Smooth muscle cell (in vitro differentiated cells): ENCODE data around the gene DNAJB8. TPM values are rescaled to one million over a fixed set of nuclear protein-coding genes. Genes with fewer than 3 reads are reported as not detected.

Source experiments
- DNase-seq: peaks from one replicate; lab custom pipeline; 2025; ENCODE audit not compliant: unreplicated experiment; lab: John Stamatoyannopoulos, UW
- H2AFZ ChIP-seq: fragments of 200-600 bp; sonication (generic); 2 replicates; pipeline ENCODE4 v1.6.0; 2016; ENCODE audit warnings: antibody characterized with exemption, low read depth, mild to moderate bottlenecking
- H3F3A ChIP-seq: fragments of 200-600 bp; sonication (generic); 2 replicates; pipeline ENCODE4 v1.6.0; 2017; ENCODE audit warnings: antibody characterized with exemption, low read depth
- H3K27ac ChIP-seq: fragments of 200-600 bp; sonication (generic); 2 replicates; pipeline ENCODE4 v1.5.1; 2016; ENCODE audit warnings: low read depth, mild to moderate bottlenecking
- H3K27me3 ChIP-seq: fragments of 200-600 bp; sonication (generic); 2 replicates; pipeline ENCODE4 v1.6.1; 2016; ENCODE audit warnings: low read depth, mild to moderate bottlenecking
- H3K36me3 ChIP-seq: fragments of 200-600 bp; sonication (generic); 2 replicates; pipeline ENCODE4 v1.5.1; 2016; ENCODE audit warnings: low read depth
- H3K4me1 ChIP-seq: fragments of 200-600 bp; sonication (generic); 2 replicates; pipeline ENCODE4 v1.5.1; 2016; ENCODE audit warnings: low read depth
- H3K4me2 ChIP-seq: fragments of 200-600 bp; sonication (generic); 2 replicates; pipeline ENCODE4 v1.6.0; 2016; ENCODE audit warnings: mild to moderate bottlenecking
- H3K4me3 ChIP-seq: fragments of 200-600 bp; sonication (generic); 2 replicates; pipeline ENCODE4 v1.5.1; 2016; ENCODE audit warnings: mild to moderate bottlenecking
- H3K79me2 ChIP-seq: fragments of 200-600 bp; sonication (generic); 2 replicates; pipeline ENCODE4 v1.6.0; 2016; ENCODE audit warnings: low read depth, mild to moderate bottlenecking
- H3K9ac ChIP-seq: fragments of 200-600 bp; sonication (generic); 2 replicates; pipeline ENCODE4 v1.6.0; 2016; ENCODE audit warnings: low read depth
- H3K9me3 ChIP-seq: fragments of 200-600 bp; sonication (generic); replicated peaks from 2 replicates; pipeline ENCODE4 v1.5.1; 2016; ENCODE audit warnings: low read depth
- H4K20me1 ChIP-seq: fragments of 200-600 bp; sonication (generic); 2 replicates; pipeline ENCODE4 v1.6.0; 2016; ENCODE audit warnings: low read depth
- WGBS: methylation state at CpG from one replicate; pipeline ENCODE4 v1.1.7; 2016; ENCODE audit warnings: low lambda C conversion rate; 5-methylcytosine and 5-hydroxymethylcytosine counted together
- polyA plus RNA-seq: library from polyadenylated mRNA; unstranded; fragments of >200 nt; fragmentation: Nextera tagmentation; extraction: Ambion mirVana; gene quantifications from 2 replicates; pipeline ENCODE4 v1.2.1, GENCODE V29; 2016
- total RNA-seq: library from RNA; depleted of rRNA; stranded (reverse); fragments of >200 nt; gene quantifications from 2 replicates; pipeline ENCODE4 v1.2.3, GENCODE V29; 2014
- TF ChIP-seq, protein P1 (sequence below): fragments of 200-600 bp; sonication (generic); IDR thresholded peaks from 2 replicates; pipeline ENCODE4 v1.5.1; 2017; ENCODE audit warnings: borderline replicate concordance, mild to moderate bottlenecking, antibody characterized with exemption; ENCODE audit not compliant: insufficient read depth, poor library complexity, severe bottlenecking

DNAJB8 gene
- total and polyA plus RNA-seq, 2 experiments from 2014 or later = not detected

DNA sequence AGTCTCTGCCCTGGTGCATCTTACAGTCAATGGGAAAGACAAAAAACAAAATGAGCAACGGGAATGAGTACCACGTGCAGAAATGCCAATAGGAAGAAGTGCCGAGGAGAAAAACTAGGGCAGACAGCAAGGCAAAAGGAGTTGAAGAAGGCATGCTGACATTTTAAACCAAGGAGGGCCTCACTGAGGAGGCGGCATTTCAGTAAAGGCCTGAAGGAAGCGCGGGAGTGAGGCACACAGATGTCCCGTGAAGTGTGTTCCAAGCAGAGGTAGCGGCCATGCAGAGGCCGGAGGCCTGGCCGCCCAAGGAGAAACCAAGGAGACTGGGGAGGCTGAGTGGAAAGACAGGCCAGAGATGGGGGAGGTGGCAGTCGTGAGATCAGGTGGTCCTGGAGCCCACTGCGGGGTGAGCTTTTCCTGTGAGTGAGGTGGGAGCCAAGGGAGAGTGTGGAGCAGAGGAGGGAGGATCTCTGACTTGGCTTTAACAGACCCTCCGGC lies 34.8 kb downstream of the DNAJB8 start:
- peaks cover 4% of the 10 kb centered on the region for H3K4me1 ChIP-seq
- no peak overlapping the region for H3K4me3 ChIP-seq
- peak overlapping the region; percentile 90 for H3K4me2 ChIP-seq
- TF ChIP-seq, protein P1, sequence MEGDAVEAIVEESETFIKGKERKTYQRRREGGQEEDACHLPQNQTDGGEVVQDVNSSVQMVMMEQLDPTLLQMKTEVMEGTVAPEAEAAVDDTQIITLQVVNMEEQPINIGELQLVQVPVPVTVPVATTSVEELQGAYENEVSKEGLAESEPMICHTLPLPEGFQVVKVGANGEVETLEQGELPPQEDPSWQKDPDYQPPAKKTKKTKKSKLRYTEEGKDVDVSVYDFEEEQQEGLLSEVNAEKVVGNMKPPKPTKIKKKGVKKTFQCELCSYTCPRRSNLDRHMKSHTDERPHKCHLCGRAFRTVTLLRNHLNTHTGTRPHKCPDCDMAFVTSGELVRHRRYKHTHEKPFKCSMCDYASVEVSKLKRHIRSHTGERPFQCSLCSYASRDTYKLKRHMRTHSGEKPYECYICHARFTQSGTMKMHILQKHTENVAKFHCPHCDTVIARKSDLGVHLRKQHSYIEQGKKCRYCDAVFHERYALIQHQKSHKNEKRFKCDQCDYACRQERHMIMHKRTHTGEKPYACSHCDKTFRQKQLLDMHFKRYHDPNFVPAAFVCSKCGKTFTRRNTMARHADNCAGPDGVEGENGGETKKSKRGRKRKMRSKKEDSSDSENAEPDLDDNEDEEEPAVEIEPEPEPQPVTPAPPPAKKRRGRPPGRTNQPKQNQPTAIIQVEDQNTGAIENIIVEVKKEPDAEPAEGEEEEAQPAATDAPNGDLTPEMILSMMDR = no peak
- no peaks in the 10 kb centered on the region for H3K79me2 ChIP-seq
- peaks cover 4% of the 10 kb centered on the region for H3F3A ChIP-seq
- no peak overlapping the region for H3K9ac ChIP-seq
- no peak overlapping the region for H2AFZ ChIP-seq
- DNase-seq = no peak
- H3K36me3 ChIP-seq = no peaks in the 10 kb centered on the region
- 62% methylated on average over 13 of the region's 13 CpGs for WGBS
- H3K9me3 ChIP-seq = no peaks in the 10 kb centered on the region
- H4K20me1 ChIP-seq = no peaks in the 10 kb centered on the region
- H3K27ac ChIP-seq = no peak overlapping the region
- H3K27me3 ChIP-seq = peaks cover 38% of the 10 kb centered on the region

DNA sequence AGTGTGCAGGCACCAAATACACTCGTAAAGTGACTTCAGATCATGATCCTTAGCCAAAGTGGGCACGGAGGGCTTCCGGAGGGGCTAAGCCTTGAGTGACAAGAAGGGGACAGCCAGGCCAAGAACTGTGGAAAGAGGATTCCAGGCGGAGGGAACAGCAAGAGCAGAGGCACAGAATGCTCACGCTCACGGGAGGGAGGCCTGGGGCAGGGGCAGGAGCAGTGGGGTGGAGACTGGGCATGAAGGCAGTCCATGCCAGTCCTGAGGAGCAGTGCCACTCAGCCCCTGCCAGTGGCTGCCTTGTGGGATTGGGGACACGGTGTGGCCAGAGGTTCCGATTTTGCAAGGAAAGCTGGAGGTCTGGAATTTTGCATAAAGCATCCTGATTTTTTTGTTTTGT lies 36.0 kb downstream of the DNAJB8 start:
- Histone ChIP-seq H3K4me1 (peaks cover 7% of the 10 kb centered on the region), H3K9ac (no peak overlapping the region), H3K79me2 (no peaks in the 10 kb centered on the region), H4K20me1 (no peaks in the 10 kb centered on the region), H3K27ac (no peak overlapping the region), H3K4me2 (no peak overlapping the region), H3K4me3 (no peak overlapping the region), H3K27me3 (peaks cover 38% of the 10 kb centered on the region), H3K36me3 (no peaks in the 10 kb centered on the region), H3K9me3 (no peaks in the 10 kb centered on the region), H2AFZ (no peak overlapping the region), H3F3A (peaks cover 4% of the 10 kb centered on the region)
- no peak for DNase-seq
- TF ChIP-seq, protein P1 = no peak
- WGBS = 64% methylated on average over 8 of the region's 8 CpGs

DNA sequence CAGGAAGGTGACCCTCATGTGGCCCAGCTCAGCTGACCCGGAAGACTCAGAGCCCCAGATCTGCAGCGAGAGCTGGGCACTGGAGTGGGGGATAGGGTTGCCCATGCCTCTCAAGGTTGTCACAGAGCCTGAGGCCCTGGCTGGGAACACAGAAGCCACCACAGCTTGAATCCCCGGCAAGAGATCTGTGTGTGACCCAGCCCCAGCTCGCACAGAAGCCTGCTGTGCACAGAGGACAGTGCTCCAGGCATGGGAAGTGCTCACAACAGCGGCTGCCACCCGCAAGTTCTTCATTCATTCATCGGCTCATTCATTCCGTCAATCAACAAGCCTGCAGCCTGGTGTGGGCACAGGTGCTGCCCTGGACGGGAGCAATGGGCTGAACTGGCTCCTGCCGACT lies 36.4 kb downstream of the DNAJB8 start:
- H3K79me2 ChIP-seq = no peaks in the 10 kb centered on the region
- no peaks in the 10 kb centered on the region for H4K20me1 ChIP-seq
- no peak overlapping the region for H3K4me3 ChIP-seq
- H3K36me3 ChIP-seq = no peaks in the 10 kb centered on the region
- H3K9me3 ChIP-seq = no peaks in the 10 kb centered on the region
- TF ChIP-seq, protein P1 = no peak
- H3F3A ChIP-seq = peaks cover 4% of the 10 kb centered on the region
- DNase-seq = no peak
- H3K4me2 ChIP-seq = no peak overlapping the region
- no peak overlapping the region for H3K9ac ChIP-seq
- H3K27ac ChIP-seq = no peak overlapping the region
- no peak overlapping the region for H2AFZ ChIP-seq
- peaks cover 38% of the 10 kb centered on the region for H3K27me3 ChIP-seq
- WGBS = 84% methylated on average over 10 of the region's 10 CpGs
- peaks cover 7% of the 10 kb centered on the region for H3K4me1 ChIP-seq

DNA sequence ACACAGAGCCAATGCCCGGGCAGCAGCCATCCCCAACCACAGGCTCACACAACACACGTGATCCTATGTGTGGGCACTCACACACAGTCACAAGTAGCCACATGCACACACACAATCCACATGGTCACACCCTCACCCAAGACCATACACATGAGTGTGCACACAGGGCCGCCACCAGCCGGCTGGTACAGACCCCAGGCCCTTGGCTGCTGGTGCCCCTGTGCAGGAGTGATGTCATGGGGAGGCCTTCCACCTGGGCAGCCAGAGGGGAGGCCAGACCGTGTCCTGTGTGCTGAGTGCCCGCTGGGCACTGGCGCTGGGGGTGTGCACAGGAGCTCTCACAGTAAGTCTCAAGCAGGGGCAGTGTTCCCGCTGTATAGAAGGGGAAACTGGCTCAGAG lies 36.9 kb downstream of the DNAJB8 start:
- Histone ChIP-seq H3F3A (peaks cover 4% of the 10 kb centered on the region), H3K27me3 (peaks cover 38% of the 10 kb centered on the region), H3K9me3 (no peaks in the 10 kb centered on the region), H3K79me2 (no peaks in the 10 kb centered on the region), H3K9ac (no peak overlapping the region), H3K36me3 (no peaks in the 10 kb centered on the region), H3K4me2 (no peak overlapping the region), H3K4me1 (peaks cover 7% of the 10 kb centered on the region), H2AFZ (no peak overlapping the region), H3K27ac (no peak overlapping the region), H4K20me1 (no peaks in the 10 kb centered on the region), H3K4me3 (no peak overlapping the region)
- no peak for DNase-seq
- WGBS = 97% methylated on average over 8 of the region's 8 CpGs
- TF ChIP-seq, protein P1 = no peak
